Small intestine (tissue), 7 donors: ENCODE data around the gene PDZD4. TPM values are rescaled to one million over a fixed set of nuclear protein-coding genes. Genes with fewer than 3 reads are reported as not detected.

Source experiments
- DNase-seq, 2 donors: peaks; one replicate each; pipeline versions ENCODE4 v3.0.0 to v3.0.0-alpha.2; 2013
- FAIRE-seq: peaks from 2 replicates; lab custom pipeline; 2012; peaks lifted over from hg19 to GRCh38; lab: Jason Lieb, UNC
- H3K27ac ChIP-seq, 3 donors: one replicate each; pipeline ENCODE4 v1.5.1; 2013; ENCODE audit warnings: low read length in 2 of 3, mild to moderate bottlenecking in 2 of 3, control low read depth in 1 of 3, inconsistent platforms in 1 of 3, low read depth in 1 of 3, moderate library complexity in 1 of 3
- H3K27me3 ChIP-seq, 3 donors: one replicate each; pipeline ENCODE4 v1.6.1; 2013; ENCODE audit warnings: low read length in 3 of 3, inconsistent platforms in 1 of 3; ENCODE audit not compliant: control insufficient read depth in 3 of 3, insufficient read depth in 3 of 3
- H3K36me3 ChIP-seq, 3 donors: one replicate each; pipeline ENCODE4 v1.6.1; 2013; ENCODE audit warnings: low read length in 3 of 3, inconsistent platforms in 1 of 3, low read depth in 1 of 3, mild to moderate bottlenecking in 1 of 3, moderate library complexity in 1 of 3; ENCODE audit not compliant: control insufficient read depth in 3 of 3, insufficient read depth in 2 of 3
- H3K4me1 ChIP-seq, 3 donors: one replicate each; pipeline ENCODE4 v1.6.1; 2013; ENCODE audit warnings: low read length in 2 of 3, inconsistent platforms in 1 of 3, low read depth in 1 of 3, mild to moderate bottlenecking in 1 of 3, moderate library complexity in 1 of 3; ENCODE audit not compliant: control insufficient read depth in 3 of 3, insufficient read depth in 2 of 3
- H3K4me3 ChIP-seq, 3 donors: one replicate each; pipeline ENCODE4 v1.5.1; 2013; ENCODE audit warnings: low read length in 3 of 3, control low read depth in 1 of 3, inconsistent platforms in 1 of 3, low read depth in 1 of 3, mild to moderate bottlenecking in 1 of 3, moderate library complexity in 1 of 3
- H3K9me3 ChIP-seq, 2 donors: one replicate each; pipeline ENCODE4 v1.6.1; 2013; ENCODE audit warnings: low read depth in 1 of 2, low read length in 1 of 2; ENCODE audit not compliant: control insufficient read depth in 2 of 2, insufficient read depth in 1 of 2
- WGBS, 3 donors: extraction: QIAGEN DNeasy Blood & Tissue Kit; methylation state at CpG; one replicate each; pipeline ENCODE4 v1.1.7; 2013; 5-methylcytosine and 5-hydroxymethylcytosine counted together
- polyA plus RNA-seq, 4 donors: library from polyadenylated mRNA; stranded (reverse) in 3 of 4; unstranded in 1 of 4; fragments of 200-250 nt in 3 of 4; fragments of 120-200 nt in 1 of 4; gene quantifications; one replicate each; pipeline versions ENCODE4 v1.2.1 to v1.2.3, GENCODE V29; 2013
- donor health status: healthy with polysubstance abuse.
- donor health status: control.
- donor health status: control.
- donor health status: Bipolar disorder and iron deficiency.
- donor health status: healthy.

PDZD4 gene
- polyA plus RNA-seq, 4 donors: 0.22 to 11.5 (median 2.4) TPM

- FAIRE-seq (no peak), DNase-seq (no peak)
- H3K36me3 ChIP-seq: no peaks in the 10 kb centered on the region
- 62 to 76% (median 69%) methylated on average over 17 to 22 of the region's 22 CpGs for WGBS, 3 donors
- no peaks in the 10 kb centered on the region for H3K4me1 ChIP-seq
- no peaks in the 10 kb centered on the region for H3K27me3 ChIP-seq
- no peaks in the 10 kb centered on the region for H3K9me3 ChIP-seq
- no peak overlapping the region for H3K27ac ChIP-seq
- H3K4me3 ChIP-seq: no peak overlapping the region
Observed at GRCh38 chrX:153768311-153769157, 61.8 kb downstream of the PDZD4 start.

- FAIRE-seq (no peak), DNase-seq (no peak)
Observed at GRCh38 chrX:153767674-153768055, 62.7 kb downstream of the PDZD4 start.

GRCh38 chrX:153766871-153767673 is 63.3 kb downstream of the PDZD4 start:
- no peak for FAIRE-seq
- no peaks in the 10 kb centered on the region for H3K4me1 ChIP-seq
- no peak overlapping the region for H3K27ac ChIP-seq
- no peaks in the 10 kb centered on the region for H3K9me3 ChIP-seq
- no peak for DNase-seq
- H3K27me3 ChIP-seq: no peaks in the 10 kb centered on the region
- no peak overlapping the region for H3K4me3 ChIP-seq
- no peaks in the 10 kb centered on the region for H3K36me3 ChIP-seq
- 62 to 86% (median 80%) methylated on average over 16 to 56 of the region's 56 CpGs for whole genome bisulfite sequencing, 3 donors

More at GRCh38 chrX:153767674-153768055, 62.7 kb downstream of the PDZD4 start:
- Histone ChIP-seq H3K9me3 (no peaks in the 10 kb centered on the region), H3K27ac (no peak overlapping the region), H3K4me1 (no peaks in the 10 kb centered on the region), H3K27me3 (no peaks in the 10 kb centered on the region), H3K4me3 (no peak overlapping the region), H3K36me3 (no peaks in the 10 kb centered on the region)
- 95 to 97% (median 95%) methylated on average over 10 to 20 of the region's 20 CpGs for WGBS, 3 donors

GRCh38 chrX:153766098-153766817 is 64.1 kb downstream of the PDZD4 start:
- Histone ChIP-seq H3K9me3 (no peaks in the 10 kb centered on the region), H3K36me3 (no peaks in the 10 kb centered on the region), H3K4me1 (no peaks in the 10 kb centered on the region), H3K27ac (peak overlapping the region in 1 of 3 donors; percentile 38), H3K4me3 (no peak overlapping the region), H3K27me3 (no peaks in the 10 kb centered on the region)
- WGBS, 3 donors: 29 to 55% (median 41%) methylated on average over 20 to 21 of the region's 21 CpGs
- peak in 1 of 2 donors; percentile 24 for DNase-seq
- no peak for FAIRE-seq

GRCh38 chrX:153765138-153766079 is 64.9 kb downstream of the PDZD4 start:
- H3K27ac ChIP-seq: peak overlapping the region in 2 of 3 donors; percentile 24 to 38
- 67 to 83% (median 80%) methylated on average over 8 to 27 of the region's 27 CpGs for WGBS, 3 donors
- FAIRE-seq: no peak
- no peak for DNase-seq
- no peaks in the 10 kb centered on the region for H3K9me3 ChIP-seq
- H3K4me1 ChIP-seq: no peaks in the 10 kb centered on the region
- no peaks in the 10 kb centered on the region for H3K27me3 ChIP-seq
- no peak overlapping the region for H3K4me3 ChIP-seq
- H3K36me3 ChIP-seq: no peaks in the 10 kb centered on the region

- WGBS, 3 donors: 29 to 86% (median 76%) methylated on average over 3 to 7 of the region's 7 CpGs
- no peak for FAIRE-seq
Observed at GRCh38 chrX:153764786-153765137, 65.6 kb downstream of the PDZD4 start.

GRCh38 chrX:153763989-153764755 is 66.2 kb downstream of the PDZD4 start, which contains the start of gene PLXNB3:
PLXNB3 (plus strand) TSS chrX:153764249; CDS start chrX:153765536, 1,287 bp downstream.
- WGBS, 3 donors: 15 to 33% (median 29%) methylated on average over 17 to 26 of the region's 26 CpGs
- no peak for FAIRE-seq
- no peaks in the 10 kb centered on the region for H3K27me3 ChIP-seq

More at GRCh38 chrX:153764786-153765137, 65.6 kb downstream of the PDZD4 start:
- Histone ChIP-seq H3K36me3 (no peaks in the 10 kb centered on the region), H3K27me3 (no peaks in the 10 kb centered on the region), H3K27ac (peak overlapping the region in 1 of 3 donors; percentile 9), H3K4me1 (no peaks in the 10 kb centered on the region), H3K4me3 (no peak overlapping the region), H3K9me3 (no peaks in the 10 kb centered on the region)
- no peak for DNase-seq

More at GRCh38 chrX:153763989-153764755, 66.2 kb downstream of the PDZD4 start, which contains the start of gene PLXNB3:
- Histone ChIP-seq H3K4me1 (no peaks in the 10 kb centered on the region), H3K9me3 (no peaks in the 10 kb centered on the region), H3K36me3 (no peaks in the 10 kb centered on the region), H3K4me3 (no peak within 1 kb of the TSS), H3K27ac (peak within 1 kb of the TSS in 1 of 3 donors; percentile 9)
- DNase-seq: peak; percentile 68 to 72
